Endothelial cell of umbilical vein (primary cell): Measurements from ENCODE around the gene MACROD2. TPM values are rescaled to one million over a fixed set of nuclear protein-coding genes. Genes with fewer than 3 reads are reported as not detected.

Experiments
- BruUV-seq: library from RNA; stranded (reverse); fragments of 400-500 nt; replicated peaks from 2 replicates; lab custom pipeline; 2021; lab: Mats Ljungman, UMichigan
- CTCF ChIA-PET: fragments of 300-600, 350-600 bp; sonication (Branson Sonifier 250); formaldehyde crosslinking; loops from one replicate; lab custom pipeline; 2021; ENCODE audit warnings: antibody characterized with exemption, inconsistent platforms; lab: Charles Lee
- POLR2A ChIA-PET: fragments of 300-600, 350-600 bp; sonication (Branson Sonifier 250); formaldehyde crosslinking; loops from one replicate; lab custom pipeline; 2021; ENCODE audit warnings: antibody characterized with exemption, inconsistent platforms; lab: Charles Lee
- DNase-seq: peaks from one replicate; pipeline ENCODE4 v3.0.0-alpha.2; 2011; ENCODE audit warnings: low read depth, low spot score
- FAIRE-seq: peaks from 2 replicates; lab custom pipeline; 2011; peaks lifted over from hg19 to GRCh38; lab: Jason Lieb, UNC
- H2AFZ ChIP-seq: 2 replicates; pipeline ENCODE4 v1.6.0; 2012; ENCODE audit warnings: low read depth, low read length, control low read depth, inconsistent platforms
- H3K27ac ChIP-seq: 2 replicates; pipeline ENCODE4 v1.5.1; 2011; ENCODE audit warnings: low read depth, mild to moderate bottlenecking, control low read depth, low read length, moderate library complexity; ENCODE audit not compliant: insufficient read depth
- H3K27me3 ChIP-seq, 2 experiments: 2 replicates each; pipeline versions ENCODE4 v1.6.0 to v1.6.1; 2011; ENCODE audit warnings: low read length in 2 of 2, mixed read lengths in 1 of 2; ENCODE audit not compliant: control insufficient read depth in 2 of 2, insufficient read depth in 2 of 2
- H3K36me3 ChIP-seq, 2 experiments: 2 replicates in 1 of 2; 3 replicates in 1 of 2; pipeline ENCODE4 v1.5.1; 2011; ENCODE audit warnings: low read length in 2 of 2, mild to moderate bottlenecking in 1 of 2, moderate library complexity in 1 of 2; ENCODE audit not compliant: control insufficient read depth in 2 of 2, insufficient read depth in 2 of 2; ENCODE audit errors: extremely low read depth in 1 of 2
- H3K4me1 ChIP-seq: 3 replicates; pipeline ENCODE4 v1.5.1; 2011; ENCODE audit warnings: mild to moderate bottlenecking, low read length; ENCODE audit not compliant: control insufficient read depth, insufficient read depth; ENCODE audit errors: extremely low read depth
- H3K4me2 ChIP-seq: 2 replicates; pipeline ENCODE4 v1.6.1; 2011; ENCODE audit warnings: low read length, control low read depth, mixed read lengths; ENCODE audit not compliant: insufficient read depth
- H3K4me3 ChIP-seq, 3 experiments: fragments of 200-600 bp in 1 of 3; sonication (generic), shearing (Covaris generic) in 1 of 3; replicated peaks in 1 of 3; 2 replicates each; pipeline ENCODE4 v1.5.1; 2011 to 2016; ENCODE audit warnings: control low read depth in 3 of 3, low read length in 3 of 3, mild to moderate bottlenecking in 2 of 3, inconsistent platforms in 1 of 3, low read depth in 1 of 3, moderate library complexity in 1 of 3; ENCODE audit not compliant: insufficient read depth in 1 of 3
- H3K79me2 ChIP-seq: 2 replicates; pipeline ENCODE4 v1.6.0; 2012; ENCODE audit warnings: low read length, inconsistent platforms; ENCODE audit not compliant: control insufficient read depth, insufficient read depth
- H3K9ac ChIP-seq: replicated peaks from 2 replicates; pipeline ENCODE3; 2011; ENCODE audit warnings: low read length, control low read depth; ENCODE audit not compliant: insufficient read depth; ENCODE audit errors: extremely low read depth
- H3K9me1 ChIP-seq: replicated peaks from 3 replicates; pipeline ENCODE4 v1.6.0; 2011; ENCODE audit warnings: mild to moderate bottlenecking, low read length; ENCODE audit not compliant: control insufficient read depth, insufficient read depth; ENCODE audit errors: extremely low read depth
- H3K9me3 ChIP-seq: replicated peaks from 2 replicates; pipeline ENCODE4 v1.5.1; 2012; ENCODE audit warnings: low read length, inconsistent platforms; ENCODE audit not compliant: control insufficient read depth, insufficient read depth
- H4K20me1 ChIP-seq: replicated peaks from 2 replicates; pipeline ENCODE3; 2011; ENCODE audit warnings: mild to moderate bottlenecking, low read length; ENCODE audit not compliant: control insufficient read depth, insufficient read depth; ENCODE audit errors: extremely low read depth
- CTCF ChIP-seq, 2 donors: IDR thresholded peaks; 1 replicate in 1 of 2; 2 replicates in 1 of 2; pipeline ENCODE4 v1.5.1; 2011; ENCODE audit warnings: low read length in 2 of 2, mild to moderate bottlenecking in 2 of 2, moderate library complexity in 2 of 2, control low read depth in 1 of 2, inconsistent platforms in 1 of 2, low read depth in 1 of 2; ENCODE audit not compliant: insufficient read depth in 1 of 2; ENCODE audit errors: extremely low read depth in 1 of 2
- EZH2 ChIP-seq: IDR thresholded peaks from 2 replicates; pipeline ENCODE4 v1.6.1; 2012; ENCODE audit warnings: borderline replicate concordance, low read depth, mild to moderate bottlenecking, moderate library complexity, low read length, inconsistent platforms; ENCODE audit not compliant: severe bottlenecking
- FOS ChIP-seq: IDR thresholded peaks from 2 replicates; pipeline ENCODE4 v1.6.1; 2011; ENCODE audit warnings: mild to moderate bottlenecking, low read length, moderate library complexity, borderline replicate concordance; ENCODE audit not compliant: insufficient read depth
- GATA2 ChIP-seq: IDR thresholded peaks from 2 replicates; pipeline ENCODE4 v1.7.0; 2011; ENCODE audit warnings: low read depth, mild to moderate bottlenecking, moderate library complexity, mixed read lengths, low read length; ENCODE audit not compliant: insufficient read length, insufficient read depth
- JUN ChIP-seq: IDR thresholded peaks from 2 replicates; pipeline ENCODE4 v1.6.1; 2011; ENCODE audit warnings: borderline replicate concordance, low read depth; ENCODE audit not compliant: insufficient read length, insufficient read depth
- MAX ChIP-seq: IDR thresholded peaks from 2 replicates; pipeline ENCODE4 v1.6.1; 2011; ENCODE audit not compliant: insufficient read depth, insufficient read length
- MYC ChIP-seq: IDR thresholded peaks from one replicate; pipeline ENCODE4 v1.6.1; 2011; ENCODE audit warnings: mild to moderate bottlenecking, low read depth, low read length
- POLR2A ChIP-seq: IDR thresholded peaks from 2 replicates; pipeline ENCODE4 v1.6.1; 2012; ENCODE audit warnings: low read depth, mild to moderate bottlenecking, control low read depth, low read length
- POLR2AphosphoS5 ChIP-seq: IDR thresholded peaks from 2 replicates; pipeline ENCODE4 v1.6.1; 2012; ENCODE audit warnings: low read depth, mild to moderate bottlenecking, control low read depth, low read length, moderate library complexity; ENCODE audit not compliant: insufficient read depth
- dilution Hi-C: fragments of 300-500 bp; cut with MboI; formaldehyde crosslinking; loops from one replicate; pipeline ENCODE4 v1.15.0; 2019; ENCODE audit warnings: low sequenced_read_pairs; ENCODE audit not compliant: extremely low pct_ligation_motif_present
- intact Hi-C: fragments of 100-400 bp; cut with micrococcal nuclease; formaldehyde crosslinking; loops from one replicate; pipeline ENCODE4 v1.10.0; 2022
- polyA plus RNA-seq, 4 experiments: library from polyadenylated mRNA; depleted of rRNA in 3 of 4; stranded (reverse) in 3 of 4; unstranded in 1 of 4; fragments of >200 nt; gene quantifications; 2 replicates each; pipeline versions ENCODE4 v1.2.1 to v1.2.3, GENCODE V29; 2011 to 2012; ENCODE audit warnings: missing spikeins in 1 of 4
- total RNA-seq: library from RNA; stranded (reverse); gene quantifications from 2 replicates; pipeline ENCODE4 v1.2.3, GENCODE V29; 2021

MACROD2 gene
- total and polyA plus RNA-seq, 2 donors (not counting 3 experiments of a cell fraction or from before 2014, with no cell fraction given), result 0.11 to 0.73 TPM

- no peak overlapping the region for H3K4me2 ChIP-seq
- H3K27ac ChIP-seq, result no peak overlapping the region
- H3K36me3 ChIP-seq, result no peaks in the 10 kb centered on the region
- DNase-seq (no peak), FAIRE-seq (no peak)
- no TSS peak for BruUV-seq
- intact Hi-C loops, result no loop called here
- no peaks in the 10 kb centered on the region for H3K9me3 ChIP-seq
- ChIA-PET CTCF (interaction anchor here (1.0 kb wide), 1 partner anchor 9 kb away, joined by 4 read pairs; no protein-coding TSS in a partner anchor), POLR2A (no interaction called here)
- H3K4me1 ChIP-seq, result no peaks in the 10 kb centered on the region
- H2AFZ ChIP-seq, result no peak overlapping the region
- TF ChIP-seq POLR2A, result no peak
- TF ChIP-seq JUN, result no peak
- no peak for TF ChIP-seq MYC
- TF ChIP-seq CTCF (IDR thresholded peaks at IDR 0.05; ENCODE audit: extremely low read depth in 1 of 2, insufficient read depth in 1 of 2, low read depth in 1 of 2, low read length in 2 of 2), result no peak
- TF ChIP-seq GATA2, result no peak
- TF ChIP-seq EZH2, result no peak
- no peak for TF ChIP-seq MAX
- TF ChIP-seq POLR2AphosphoS5, result no peak
- no peak for TF ChIP-seq FOS
- dilution Hi-C loops, result no loop called here
- no peak overlapping the region for H3K4me3 ChIP-seq
- no peaks in the 10 kb centered on the region for H3K9me1 ChIP-seq
- H3K79me2 ChIP-seq, result no peaks in the 10 kb centered on the region
- H3K9ac ChIP-seq, result no peak overlapping the region
- no peaks in the 10 kb centered on the region for H4K20me1 ChIP-seq
- H3K27me3 ChIP-seq, result no peaks in the 10 kb centered on the region
These were observed 976.9 kb downstream of the MACROD2 start for GRCh38 chr20:14972256-14972655.
